ENCODE results near the gene CLDN12.
"Not testable (repeated sequence)": the region's sequence is repeated elsewhere in the genome, so short reads cannot be mapped to it uniquely, and the experiment has no call there.

Gene CLDN12

GRCh38 chr7:90433221-90433620, 30.0 kb downstream of the CLDN12 start:
- DNase-seq (no peak), ATAC-seq (no peak)

GRCh38 chr7:90445633-90446032, 42.4 kb downstream of the CLDN12 start:
- ATAC-seq (no peak), DNase-seq (no peak)

GRCh38 chr7:90446137-90446899, 43.1 kb downstream of the CLDN12 start:
- DNase-seq = no peak
- no peak for ATAC-seq

GRCh38 chr7:90453259-90453891, 50.1 kb downstream of the CLDN12 start:
- ATAC-seq = no peak

GRCh38 chr7:90453931-90454330, 50.7 kb downstream of the CLDN12 start:
- ATAC-seq = no peak
- no peak for DNase-seq

More at GRCh38 chr7:90453259-90453891, 50.1 kb downstream of the CLDN12 start:
- no peak for DNase-seq

- DNase-seq (no peak), ATAC-seq (no peak)
Measured at GRCh38 chr7:90455163-90456030, 52.1 kb downstream of the CLDN12 start.

- DNase-seq (no peak), ATAC-seq (no peak)
Measured at GRCh38 chr7:90458104-90458503, 54.8 kb downstream of the CLDN12 start.

- DNase-seq (no peak), ATAC-seq (no peak)
Measured at GRCh38 chr7:90459888-90460287, 56.6 kb downstream of the CLDN12 start.

- ATAC-seq (no peak), DNase-seq (no peak)
Measured at GRCh38 chr7:90461219-90461618, 58.0 kb downstream of the CLDN12 start.

GRCh38 chr7:90463151-90463628, 59.9 kb downstream of the CLDN12 start:
- not testable (repeated sequence) for ATAC-seq, DNase-seq

Measured in stimulated activated naive CD8-positive, alpha-beta T cell treated with anti-CD3 and anti-CD28 coated beads, Interleukin-15, Interleukin-2, amounts not matched to agents 100 U/mL and 50 U/mL, for 24 hours (primary cell).